AG04450 (cell line): ENCODE measurements around the gene HTT-AS. TPM values are rescaled to one million over a fixed set of nuclear protein-coding genes. Genes with fewer than 3 reads are reported as not detected.
"Not testable (repeated sequence)": the region's sequence is repeated elsewhere in the genome, so short reads cannot be mapped to it uniquely, and the experiment has no call there.

ENCODE experiments used
- CTCF ChIA-PET: fragments of 300-600, 350-600 bp; formaldehyde crosslinking; extraction: SDS; loops from one replicate; lab custom pipeline; 2022; ENCODE audit warnings: antibody characterized with exemption, inconsistent platforms; lab: Charles Lee
- POLR2A ChIA-PET: fragments of 350-600 bp; formaldehyde crosslinking; extraction: SDS; loops from one replicate; lab custom pipeline; 2021; ENCODE audit warnings: antibody characterized with exemption, inconsistent platforms; lab: Yijun Ruan, JAX
- DNase-seq: peaks from one replicate; pipeline ENCODE4 v3.0.0-alpha.2; 2011; ENCODE audit warnings: low read depth, low spot score
- H3K27ac ChIP-seq: one replicate; pipeline ENCODE4 v1.5.1; 2012; ENCODE audit warnings: low read depth, low read length, control low read depth
- H3K27me3 ChIP-seq: one replicate; pipeline ENCODE4 v1.6.0; 2012; ENCODE audit warnings: low read length; ENCODE audit not compliant: control insufficient read depth, insufficient read depth
- H3K4me3 ChIP-seq: 2 replicates; pipeline ENCODE4 v1.5.1; 2011; ENCODE audit warnings: mild to moderate bottlenecking, low read depth, low read length, control low read depth
- H3K9me3 ChIP-seq: 2 replicates; pipeline ENCODE4 v1.5.1; 2012; ENCODE audit warnings: low read length; ENCODE audit not compliant: control insufficient read depth, insufficient read depth
- CTCF ChIP-seq: IDR thresholded peaks from 2 replicates; pipeline ENCODE4 v1.5.1; 2011; ENCODE audit warnings: low read depth, low read length, control low read depth, inconsistent platforms
- polyA plus RNA-seq: library from polyadenylated mRNA; depleted of rRNA; stranded (reverse); fragments of >200 nt; gene quantifications from 2 replicates; pipeline ENCODE4 v1.2.3, GENCODE V29; 2011

The HTT-AS gene
- polyA plus RNA-seq, 1 experiment = not detected

- Histone ChIP-seq H3K4me3 (no peak overlapping the region), H3K9me3 (no peaks in the 10 kb centered on the region), H3K27me3 (no peaks in the 10 kb centered on the region), H3K27ac (no peak overlapping the region)
- no peak for TF ChIP-seq CTCF
- CTCF ChIA-PET = interaction anchor here (1.2 to 1.3 kb wide), 2 partner anchors 9 to 10 kb away, joined by 3 to 4 read pairs; no protein-coding TSS in a partner anchor
- POLR2A ChIA-PET = no interaction called here
- no peak for DNase-seq
These were observed 24.0 kb upstream of the HTT-AS start for GRCh38 chr4:3098346-3098745.

GRCh38 chr4:3096202-3096601 lies 21.9 kb upstream of the HTT-AS start:
- CTCF ChIA-PET = interaction anchor here (0.6 to 1.1 kb wide), 2 partner anchors 9 to 117 kb away, joined by 3 to 4 read pairs; no protein-coding TSS in a partner anchor
- Histone ChIP-seq H3K27me3 (no peaks in the 10 kb centered on the region), H3K27ac (no peak overlapping the region), H3K4me3 (no peak overlapping the region), H3K9me3 (no peaks in the 10 kb centered on the region)
- DNase-seq = no peak
- no peak for TF ChIP-seq CTCF
- POLR2A ChIA-PET = no interaction called here

- H3K27ac ChIP-seq, H3K9me3 ChIP-seq, H3K27me3 ChIP-seq, H3K4me3 ChIP-seq, DNase-seq, POLR2A ChIA-PET, CTCF ChIA-PET: not testable (repeated sequence)
These were observed 20.4 kb upstream of the HTT-AS start for GRCh38 chr4:3094701-3095100.

- no peak for TF ChIP-seq CTCF
- ChIA-PET CTCF (no interaction called here), POLR2A (no interaction called here)
- no peak overlapping the region for H3K4me3 ChIP-seq
- H3K9me3 ChIP-seq = no peaks in the 10 kb centered on the region
- no peak for DNase-seq
- H3K27ac ChIP-seq = no peak overlapping the region
- H3K27me3 ChIP-seq = no peaks in the 10 kb centered on the region
These were observed 17.1 kb upstream of the HTT-AS start for GRCh38 chr4:3091464-3091863.

GRCh38 chr4:3087115-3087797 lies 12.9 kb upstream of the HTT-AS start:
- no peak for DNase-seq
- H3K27me3 ChIP-seq = no peaks in the 10 kb centered on the region
- POLR2A ChIA-PET = no interaction called here
- CTCF ChIA-PET = interaction anchor here (0.6 to 1.3 kb wide), 2 partner anchors 20 to 62 kb away, joined by 3 to 6 read pairs; no protein-coding TSS in a partner anchor
- no peak overlapping the region for H3K27ac ChIP-seq
- no peak overlapping the region for H3K4me3 ChIP-seq
- no peak for TF ChIP-seq CTCF
- H3K9me3 ChIP-seq = no peaks in the 10 kb centered on the region
